GM23338 (cell line): ENCODE measurements around the gene DOK7. TPM values are rescaled to one million over a fixed set of nuclear protein-coding genes. Genes with fewer than 3 reads are reported as not detected.

Experiments
- CTCF ChIP-seq, 2 experiments: fragments of 200-600 bp in 1 of 2; sonication (generic) in 1 of 2; conservative IDR thresholded peaks; 2 replicates each; pipeline versions ENCODE4 v1.5.1 to v1.6.1; 2016 to 2017; ENCODE audit warnings: antibody characterized with exemption in 2 of 2, low read depth in 2 of 2, mild to moderate bottlenecking in 2 of 2, moderate library complexity in 1 of 2
- ETS1 ChIP-seq: IDR thresholded peaks from 2 replicates; pipeline ENCODE4 v1.6.1; 2016; ENCODE audit warnings: antibody characterized with exemption
- EZH2 ChIP-seq: fragments of 200-600 bp; sonication (generic); IDR thresholded peaks from one replicate; pipeline ENCODE4 v1.8.0; 2017; ENCODE audit warnings: antibody characterized with exemption, mild to moderate bottlenecking, low read depth; ENCODE audit not compliant: unreplicated experiment
- JUNB ChIP-seq: IDR thresholded peaks from one replicate; pipeline ENCODE4 v1.6.1; 2016; ENCODE audit warnings: antibody characterized with exemption; ENCODE audit not compliant: unreplicated experiment
- ZNF331 ChIP-seq: fragments of 250-450 bp; sonication (Bioruptor Pico); IDR thresholded peaks from 2 replicates; pipeline ENCODE4 v1.5.0; 2020; ENCODE audit warnings: low read depth, mild to moderate bottlenecking, moderate library complexity
- polyA plus RNA-seq: library from polyadenylated mRNA; unstranded; fragments of >200 nt; fragmentation: Nextera tagmentation; extraction: Ambion mirVana; gene quantifications from 2 replicates; pipeline ENCODE4 v1.2.1, GENCODE V29; 2016
- total RNA-seq: library from RNA; depleted of rRNA; stranded (reverse); fragments of >200 nt; shearing (Covaris generic); gene quantifications from 2 replicates; pipeline ENCODE4 v1.2.3, GENCODE V29; 2014
- TF ChIP-seq, protein P1 (sequence below): fragments of 250-450 bp; sonication (Bioruptor Pico); IDR thresholded peaks from 2 replicates; pipeline ENCODE4 v1.5.0; 2020; ENCODE audit warnings: mild to moderate bottlenecking, moderate library complexity
- TF ChIP-seq, protein P2 (sequence below): IDR thresholded peaks from one replicate; pipeline ENCODE4 v1.6.1; 2018; ENCODE audit warnings: antibody characterized with exemption; ENCODE audit not compliant: unreplicated experiment

DOK7 gene
- total and polyA plus RNA-seq, 2 experiments from 2014 or later, result 0.34 to 0.52 TPM

DNA sequence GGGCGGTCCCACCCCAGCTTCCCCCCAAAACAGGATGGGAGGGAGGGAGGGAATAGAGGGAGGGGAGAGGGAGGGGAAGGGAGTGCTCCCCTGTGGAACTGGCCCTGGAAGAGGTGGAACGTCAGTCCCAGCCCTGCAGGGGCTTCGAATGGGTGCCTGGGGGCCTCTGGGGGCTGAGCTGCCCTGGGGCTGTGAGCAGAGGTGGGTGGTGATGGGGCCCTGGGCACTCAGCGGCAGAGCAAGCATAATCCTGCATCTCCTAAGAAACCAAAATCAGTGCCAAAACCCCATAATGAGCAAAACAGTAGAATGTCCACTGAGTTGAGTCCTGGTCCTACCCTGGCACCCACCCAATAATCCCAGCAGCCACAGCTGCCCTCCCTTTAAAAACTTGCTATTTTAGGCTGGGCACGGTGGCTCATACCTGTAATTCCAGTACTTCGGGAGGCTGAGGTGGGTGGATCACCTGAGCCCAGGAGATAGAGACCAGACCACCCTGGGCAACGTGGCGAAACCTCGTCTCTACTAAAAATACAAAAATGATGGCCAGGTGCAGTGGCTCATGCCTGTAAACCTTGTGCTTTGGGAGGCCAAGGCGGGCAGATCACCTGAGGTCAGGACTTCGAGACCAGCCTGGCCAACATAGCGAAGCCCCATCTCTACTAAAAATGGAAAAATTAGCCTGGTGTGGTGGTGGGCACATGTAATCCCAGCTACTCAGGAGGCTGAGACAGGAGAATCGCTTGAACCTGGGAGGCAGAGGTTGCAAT is 11.1 kb downstream of the DOK7 start (continued):
- TF ChIP-seq, protein P1, sequence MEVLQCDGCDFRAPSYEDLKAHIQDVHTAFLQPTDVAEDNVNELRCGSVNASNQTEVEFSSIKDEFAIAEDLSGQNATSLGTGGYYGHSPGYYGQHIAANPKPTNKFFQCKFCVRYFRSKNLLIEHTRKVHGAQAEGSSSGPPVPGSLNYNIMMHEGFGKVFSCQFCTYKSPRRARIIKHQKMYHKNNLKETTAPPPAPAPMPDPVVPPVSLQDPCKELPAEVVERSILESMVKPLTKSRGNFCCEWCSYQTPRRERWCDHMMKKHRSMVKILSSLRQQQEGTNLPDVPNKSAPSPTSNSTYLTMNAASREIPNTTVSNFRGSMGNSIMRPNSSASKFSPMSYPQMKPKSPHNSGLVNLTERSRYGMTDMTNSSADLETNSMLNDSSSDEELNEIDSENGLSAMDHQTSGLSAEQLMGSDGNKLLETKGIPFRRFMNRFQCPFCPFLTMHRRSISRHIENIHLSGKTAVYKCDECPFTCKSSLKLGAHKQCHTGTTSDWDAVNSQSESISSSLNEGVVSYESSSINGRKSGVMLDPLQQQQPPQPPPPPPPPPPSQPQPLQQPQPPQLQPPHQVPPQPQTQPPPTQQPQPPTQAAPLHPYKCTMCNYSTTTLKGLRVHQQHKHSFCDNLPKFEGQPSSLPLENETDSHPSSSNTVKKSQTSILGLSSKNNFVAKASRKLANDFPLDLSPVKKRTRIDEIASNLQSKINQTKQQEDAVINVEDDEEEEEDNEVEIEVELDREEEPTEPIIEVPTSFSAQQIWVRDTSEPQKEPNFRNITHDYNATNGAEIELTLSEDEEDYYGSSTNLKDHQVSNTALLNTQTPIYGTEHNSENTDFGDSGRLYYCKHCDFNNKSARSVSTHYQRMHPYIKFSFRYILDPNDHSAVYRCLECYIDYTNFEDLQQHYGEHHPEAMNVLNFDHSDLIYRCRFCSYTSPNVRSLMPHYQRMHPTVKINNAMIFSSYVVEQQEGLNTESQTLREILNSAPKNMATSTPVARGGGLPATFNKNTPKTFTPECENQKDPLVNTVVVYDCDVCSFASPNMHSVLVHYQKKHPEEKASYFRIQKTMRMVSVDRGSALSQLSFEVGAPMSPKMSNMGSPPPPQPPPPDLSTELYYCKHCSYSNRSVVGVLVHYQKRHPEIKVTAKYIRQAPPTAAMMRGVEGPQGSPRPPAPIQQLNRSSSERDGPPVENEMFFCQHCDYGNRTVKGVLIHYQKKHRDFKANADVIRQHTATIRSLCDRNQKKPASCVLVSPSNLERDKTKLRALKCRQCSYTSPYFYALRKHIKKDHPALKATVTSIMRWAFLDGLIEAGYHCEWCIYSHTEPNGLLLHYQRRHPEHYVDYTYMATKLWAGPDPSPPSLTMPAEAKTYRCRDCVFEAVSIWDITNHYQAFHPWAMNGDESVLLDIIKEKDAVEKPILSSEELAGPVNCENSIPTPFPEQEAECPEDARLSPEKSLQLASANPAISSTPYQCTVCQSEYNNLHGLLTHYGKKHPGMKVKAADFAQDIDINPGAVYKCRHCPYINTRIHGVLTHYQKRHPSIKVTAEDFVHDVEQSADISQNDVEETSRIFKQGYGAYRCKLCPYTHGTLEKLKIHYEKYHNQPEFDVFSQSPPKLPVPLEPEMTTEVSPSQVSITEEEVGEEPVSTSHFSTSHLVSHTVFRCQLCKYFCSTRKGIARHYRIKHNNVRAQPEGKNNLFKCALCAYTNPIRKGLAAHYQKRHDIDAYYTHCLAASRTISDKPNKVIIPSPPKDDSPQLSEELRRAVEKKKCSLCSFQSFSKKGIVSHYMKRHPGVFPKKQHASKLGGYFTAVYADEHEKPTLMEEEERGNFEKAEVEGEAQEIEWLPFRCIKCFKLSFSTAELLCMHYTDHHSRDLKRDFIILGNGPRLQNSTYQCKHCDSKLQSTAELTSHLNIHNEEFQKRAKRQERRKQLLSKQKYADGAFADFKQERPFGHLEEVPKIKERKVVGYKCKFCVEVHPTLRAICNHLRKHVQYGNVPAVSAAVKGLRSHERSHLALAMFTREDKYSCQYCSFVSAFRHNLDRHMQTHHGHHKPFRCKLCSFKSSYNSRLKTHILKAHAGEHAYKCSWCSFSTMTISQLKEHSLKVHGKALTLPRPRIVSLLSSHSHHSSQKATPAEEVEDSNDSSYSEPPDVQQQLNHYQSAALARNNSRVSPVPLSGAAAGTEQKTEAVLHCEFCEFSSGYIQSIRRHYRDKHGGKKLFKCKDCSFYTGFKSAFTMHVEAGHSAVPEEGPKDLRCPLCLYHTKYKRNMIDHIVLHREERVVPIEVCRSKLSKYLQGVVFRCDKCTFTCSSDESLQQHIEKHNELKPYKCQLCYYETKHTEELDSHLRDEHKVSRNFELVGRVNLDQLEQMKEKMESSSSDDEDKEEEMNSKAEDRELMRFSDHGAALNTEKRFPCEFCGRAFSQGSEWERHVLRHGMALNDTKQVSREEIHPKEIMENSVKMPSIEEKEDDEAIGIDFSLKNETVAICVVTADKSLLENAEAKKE (CRISPR knock-in tag), result no peak
- no peak for TF ChIP-seq ETS1
- TF ChIP-seq, protein P2, sequence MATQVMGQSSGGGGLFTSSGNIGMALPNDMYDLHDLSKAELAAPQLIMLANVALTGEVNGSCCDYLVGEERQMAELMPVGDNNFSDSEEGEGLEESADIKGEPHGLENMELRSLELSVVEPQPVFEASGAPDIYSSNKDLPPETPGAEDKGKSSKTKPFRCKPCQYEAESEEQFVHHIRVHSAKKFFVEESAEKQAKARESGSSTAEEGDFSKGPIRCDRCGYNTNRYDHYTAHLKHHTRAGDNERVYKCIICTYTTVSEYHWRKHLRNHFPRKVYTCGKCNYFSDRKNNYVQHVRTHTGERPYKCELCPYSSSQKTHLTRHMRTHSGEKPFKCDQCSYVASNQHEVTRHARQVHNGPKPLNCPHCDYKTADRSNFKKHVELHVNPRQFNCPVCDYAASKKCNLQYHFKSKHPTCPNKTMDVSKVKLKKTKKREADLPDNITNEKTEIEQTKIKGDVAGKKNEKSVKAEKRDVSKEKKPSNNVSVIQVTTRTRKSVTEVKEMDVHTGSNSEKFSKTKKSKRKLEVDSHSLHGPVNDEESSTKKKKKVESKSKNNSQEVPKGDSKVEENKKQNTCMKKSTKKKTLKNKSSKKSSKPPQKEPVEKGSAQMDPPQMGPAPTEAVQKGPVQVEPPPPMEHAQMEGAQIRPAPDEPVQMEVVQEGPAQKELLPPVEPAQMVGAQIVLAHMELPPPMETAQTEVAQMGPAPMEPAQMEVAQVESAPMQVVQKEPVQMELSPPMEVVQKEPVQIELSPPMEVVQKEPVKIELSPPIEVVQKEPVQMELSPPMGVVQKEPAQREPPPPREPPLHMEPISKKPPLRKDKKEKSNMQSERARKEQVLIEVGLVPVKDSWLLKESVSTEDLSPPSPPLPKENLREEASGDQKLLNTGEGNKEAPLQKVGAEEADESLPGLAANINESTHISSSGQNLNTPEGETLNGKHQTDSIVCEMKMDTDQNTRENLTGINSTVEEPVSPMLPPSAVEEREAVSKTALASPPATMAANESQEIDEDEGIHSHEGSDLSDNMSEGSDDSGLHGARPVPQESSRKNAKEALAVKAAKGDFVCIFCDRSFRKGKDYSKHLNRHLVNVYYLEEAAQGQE, result no peak
- TF ChIP-seq EZH2, result no peak
- no peak for TF ChIP-seq JUNB
- TF ChIP-seq ZNF331 (CRISPR knock-in tag), result no peak
- TF ChIP-seq CTCF (conservative IDR thresholded peaks at IDR 0.05; ENCODE audit: low read depth in 2 of 2), result no peak
